Naive thymus-derived CD4-positive, alpha-beta T cell (primary cell): ENCODE measurements around the gene RACGAP1. TPM values are rescaled to one million over a fixed set of nuclear protein-coding genes. Genes with fewer than 3 reads are reported as not detected.

ENCODE experiments used
- ATAC-seq: fragments of 150-1000 bp; cut with Tn5 transposase; 2 replicates; pipeline ENCODE4 v1.10.0; 2021; ENCODE audit warnings: mild to moderate bottlenecking, moderate library complexity
- CTCF ChIA-PET: fragments of 350-600 bp; sonication (Branson Sonifier 250); formaldehyde crosslinking; loops from one replicate; lab custom pipeline; 2021; ENCODE audit warnings: antibody characterized with exemption; lab: Charles Lee
- POLR2A ChIA-PET: fragments of 350-600 bp; sonication (Branson Sonifier 250); formaldehyde crosslinking; loops from one replicate; lab custom pipeline; 2021; ENCODE audit warnings: antibody characterized with exemption, inconsistent platforms; lab: Charles Lee
- DNase-seq, 9 donors: peaks; one replicate each; pipeline versions ENCODE4 v3.0.0 to v3.0.0-alpha.2; 2020 to 2022; ENCODE audit warnings: mixed read lengths in 1 of 9
- H3K27ac ChIP-seq: one replicate; pipeline ENCODE4 v1.7.0; 2013; ENCODE audit warnings: mild to moderate bottlenecking, low read depth, low read length, moderate library complexity
- H3K27me3 ChIP-seq, 2 donors: one replicate each; pipeline ENCODE4 v1.7.0; 2013; ENCODE audit warnings: low read length in 2 of 2, mild to moderate bottlenecking in 2 of 2, moderate library complexity in 2 of 2; ENCODE audit not compliant: control insufficient read depth in 2 of 2, insufficient read depth in 2 of 2
- H3K36me3 ChIP-seq, 3 experiments: 1 replicate in 2 of 3; 2 replicates in 1 of 3; pipeline ENCODE4 v1.7.0; 2013; ENCODE audit warnings: low read length in 3 of 3, mild to moderate bottlenecking in 3 of 3, moderate library complexity in 1 of 3; ENCODE audit not compliant: insufficient read depth in 3 of 3, control insufficient read depth in 2 of 3
- H3K4me1 ChIP-seq, 2 donors: one replicate each; pipeline ENCODE4 v1.7.0; 2013; ENCODE audit warnings: low read length in 2 of 2, mild to moderate bottlenecking in 2 of 2, moderate library complexity in 1 of 2; ENCODE audit not compliant: control insufficient read depth in 2 of 2, insufficient read depth in 2 of 2
- H3K4me3 ChIP-seq: 2 replicates; pipeline ENCODE4 v1.7.0; 2013; ENCODE audit warnings: mild to moderate bottlenecking, low read length
- H3K9me3 ChIP-seq, 3 experiments: 1 replicate in 2 of 3; 2 replicates in 1 of 3; pipeline ENCODE4 v1.7.0; 2013; ENCODE audit warnings: low read length in 3 of 3; ENCODE audit not compliant: control insufficient read depth in 2 of 3
- H3K27ac Mint-ChIP-seq, 9 donors: one replicate each; pipeline ENCODE4 v1.8.0; 2020 to 2022; ENCODE audit warnings: mixed read lengths in 9 of 9, mild to moderate bottlenecking in 8 of 9, moderate library complexity in 5 of 9, inconsistent platforms in 2 of 9
- H3K27me3 Mint-ChIP-seq, 5 donors: one replicate each; pipeline ENCODE4 v1.8.0; 2021 to 2022; ENCODE audit warnings: mixed read lengths in 5 of 5, mild to moderate bottlenecking in 1 of 5
- H3K36me3 Mint-ChIP-seq, 5 donors: one replicate each; pipeline ENCODE4 v1.8.0; 2020 to 2022; ENCODE audit warnings: mixed read lengths in 5 of 5, mild to moderate bottlenecking in 3 of 5, inconsistent platforms in 1 of 5
- H3K4me1 Mint-ChIP-seq, 7 donors: one replicate each; pipeline ENCODE4 v1.8.0; 2020 to 2022; ENCODE audit warnings: mixed read lengths in 7 of 7, mild to moderate bottlenecking in 3 of 7, inconsistent platforms in 1 of 7
- H3K4me3 Mint-ChIP-seq, 10 donors: one replicate each; pipeline ENCODE4 v1.8.0; 2020 to 2022; ENCODE audit warnings: mild to moderate bottlenecking in 10 of 10, mixed read lengths in 10 of 10, moderate library complexity in 6 of 10, inconsistent platforms in 2 of 10
- H3K9me3 Mint-ChIP-seq, 11 donors: one replicate each; pipeline ENCODE4 v1.8.0; 2020 to 2022; ENCODE audit warnings: mixed read lengths in 11 of 11, mild to moderate bottlenecking in 4 of 11, inconsistent platforms in 1 of 11, moderate library complexity in 1 of 11
- intact Hi-C, 2 donors: fragments of 100-400 bp; cut with micrococcal nuclease; formaldehyde crosslinking; loops; one replicate each; pipeline ENCODE4 v1.15.1; 2023
- polyA plus RNA-seq, 2 donors: library from polyadenylated mRNA; unstranded; fragments of 300-500 nt; fragmentation: Illumina TruSeq; gene quantifications; one replicate each; pipeline ENCODE4 v1.2.3, GENCODE V29; 2021
- total RNA-seq, 6 experiments: library from RNA in 5 of 6; stranded (reverse) in 5 of 6; gene quantifications; 1 replicate in 5 of 6; 2 replicates in 1 of 6; pipeline ENCODE4 v1.2.3 and lab custom pipeline; 2021 to 2026

Gene RACGAP1
- total and polyA plus RNA-seq, 7 experiments from 2014 or later = 4.2 to 111 (median 8.6) TPM

DNA sequence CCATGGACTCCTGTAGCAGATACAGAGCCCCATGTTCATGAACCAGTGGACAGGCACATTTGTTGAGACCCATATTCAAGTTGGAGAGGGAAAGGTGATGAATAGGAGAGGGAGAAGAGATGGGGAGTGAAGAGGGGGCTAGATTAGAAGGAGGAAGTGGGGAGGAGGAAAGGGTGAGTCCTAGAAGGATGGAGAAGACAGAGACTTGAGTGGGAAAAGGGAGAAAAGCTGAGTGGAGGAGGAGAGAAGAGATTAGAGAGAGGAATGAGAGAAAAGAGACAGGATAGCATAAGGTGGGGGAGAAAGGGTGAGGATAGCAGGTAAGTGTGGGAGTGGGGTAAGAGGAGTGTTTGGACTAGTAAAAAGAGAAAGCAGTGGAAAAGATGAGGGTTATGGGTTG is 27.2 kb upstream of the RACGAP1 start:
- Mint-ChIP-seq H3K27me3 (peaks cover 58 to 72% (median 59%) of the 10 kb centered on the region in 5 donors), H3K4me3 (no peak overlapping the region), H3K9me3 (peaks cover 0 to 2% (median 0%) of the 10 kb centered on the region in 11 donors), H3K27ac (no peak overlapping the region), H3K36me3 (peaks cover 0 to 2% (median 0%) of the 10 kb centered on the region in 5 donors), H3K4me1 (peaks cover 12 to 25% (median 20%) of the 10 kb centered on the region in 7 donors)
- ATAC-seq = no peak
- peaks cover 7 to 16% of the 10 kb centered on the region in 2 donors for H3K4me1 ChIP-seq
- H3K4me3 ChIP-seq = no peak overlapping the region
- peaks cover 0 to 9% of the 10 kb centered on the region in 2 donors for H3K27me3 ChIP-seq
- no peaks in the 10 kb centered on the region for H3K9me3 ChIP-seq
- intact Hi-C loops = loop anchor here in 1 of 2 donors (10.0 kb wide), 1 partner anchor 208 kb away; the partner anchor contains the start of gene BCDIN3D
- no peak overlapping the region for H3K27ac ChIP-seq
- no peak for DNase-seq
- H3K36me3 ChIP-seq = no peaks in the 10 kb centered on the region
- ChIA-PET CTCF (no interaction called here), POLR2A (no interaction called here)

DNA sequence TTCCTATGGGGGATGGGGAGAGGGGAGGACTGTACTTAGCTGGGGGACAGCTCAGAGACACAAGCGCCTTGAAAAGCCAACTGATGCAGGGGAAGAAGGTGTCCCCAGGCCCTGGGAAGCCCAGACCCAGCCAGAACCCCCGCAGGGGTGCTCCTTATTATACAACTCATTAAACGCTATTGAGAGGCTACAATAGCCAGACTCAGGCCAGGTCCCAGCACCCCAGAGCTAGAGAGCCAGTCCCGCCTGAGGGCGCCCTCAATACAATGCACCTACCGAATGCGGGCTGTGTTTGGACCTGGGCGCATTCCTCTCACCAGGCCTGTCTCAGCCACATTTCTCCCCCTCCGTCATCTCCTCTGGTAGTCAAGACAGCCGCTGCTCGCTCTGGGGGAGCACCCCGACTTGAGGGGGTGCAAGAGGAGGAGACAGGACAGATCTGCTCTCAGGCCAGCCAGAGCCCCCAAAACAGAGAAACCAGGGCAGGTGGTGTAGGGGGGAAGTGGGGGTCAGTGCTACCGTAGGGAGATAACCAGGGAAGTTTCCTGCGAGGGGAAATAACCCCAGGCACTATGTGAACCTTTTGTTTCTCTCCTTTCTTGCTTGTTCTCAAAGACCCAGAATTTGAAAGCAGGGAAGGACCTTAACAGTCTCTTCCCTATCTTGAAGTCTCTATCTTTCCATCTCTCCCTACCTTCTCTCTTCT is 26.0 kb upstream of the RACGAP1 start:
- Histone ChIP-seq H3K4me3 (no peak overlapping the region), H3K9me3 (no peaks in the 10 kb centered on the region), H3K4me1 (peaks cover 0 to 7% of the 10 kb centered on the region in 2 donors), H3K27ac (no peak overlapping the region), H3K36me3 (no peaks in the 10 kb centered on the region), H3K27me3 (peaks cover 0 to 2% of the 10 kb centered on the region in 2 donors)
- ATAC-seq = no peak
- no peak for DNase-seq
- CTCF ChIA-PET = interaction anchor here (1.2 to 1.8 kb wide), 2 partner anchors 12 to 84 kb away, joined by 4 to 5 read pairs; no protein-coding TSS in a partner anchor
- H3K4me3 Mint-ChIP-seq = peak overlapping the region in 2 of 10 donors; percentile 18 to 36
- POLR2A ChIA-PET = no interaction called here
- H3K4me1 Mint-ChIP-seq = peaks cover 7 to 17% (median 11%) of the 10 kb centered on the region in 7 donors
- no peak overlapping the region for H3K27ac Mint-ChIP-seq
- peaks cover 49 to 68% (median 50%) of the 10 kb centered on the region in 5 donors for H3K27me3 Mint-ChIP-seq
- H3K9me3 Mint-ChIP-seq = peaks cover 0 to 2% (median 0%) of the 10 kb centered on the region in 11 donors
- intact Hi-C loops = loop anchor here in 1 of 2 donors (10.0 kb wide), 1 partner anchor 206 kb away; the partner anchor contains the start of gene BCDIN3D
- no peaks in the 10 kb centered on the region for H3K36me3 Mint-ChIP-seq

GRCh38 chr12:50050410-50051098 is 25.3 kb upstream of the RACGAP1 start:
- H3K36me3 ChIP-seq = no peaks in the 10 kb centered on the region
- ATAC-seq = peak; percentile 52
- CTCF ChIA-PET = interaction anchor here (0.7 to 1.8 kb wide), 4 partner anchors 8 to 83 kb away, joined by 4 to 5 read pairs (median 4); no protein-coding TSS in a partner anchor

DNA sequence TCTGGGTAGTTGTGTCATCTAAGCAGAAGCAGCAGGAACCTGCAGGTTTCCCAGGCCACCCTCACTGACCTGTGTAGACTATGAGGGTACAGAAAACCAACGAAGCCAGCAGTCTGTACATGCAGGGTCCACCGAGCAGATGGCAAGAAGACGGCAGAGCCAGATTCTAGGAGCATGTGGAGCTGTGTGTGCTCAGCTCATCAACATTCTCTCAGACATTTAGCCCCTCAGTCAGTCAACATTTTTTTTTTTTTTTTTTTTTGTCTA is 24.8 kb upstream of the RACGAP1 start:
- Histone ChIP-seq H3K4me3 (no peak overlapping the region), H3K9me3 (no peaks in the 10 kb centered on the region), H3K27ac (no peak overlapping the region), H3K27me3 (no peaks in the 10 kb centered on the region), H3K36me3 (no peaks in the 10 kb centered on the region), H3K4me1 (no peaks in the 10 kb centered on the region)
- Mint-ChIP-seq H3K4me3 (peak overlapping the region in 1 of 10 donors; percentile 29), H3K27ac (no peak overlapping the region), H3K36me3 (no peaks in the 10 kb centered on the region), H3K4me1 (peaks cover 0 to 9% (median 3%) of the 10 kb centered on the region in 7 donors), H3K9me3 (no peaks in the 10 kb centered on the region), H3K27me3 (peaks cover 41 to 61% (median 44%) of the 10 kb centered on the region in 5 donors)
- ATAC-seq = no peak
- intact Hi-C loops = loop anchor here in 1 of 2 donors (10.0 kb wide), 1 partner anchor 205 kb away; the partner anchor contains the start of gene BCDIN3D
- no peak for DNase-seq
- CTCF ChIA-PET = interaction anchor here (0.7 to 1.8 kb wide), 4 partner anchors 9 to 83 kb away, joined by 4 to 5 read pairs (median 4); no protein-coding TSS in a partner anchor
- POLR2A ChIA-PET = no interaction called here

More at GRCh38 chr12:50050410-50051098, 25.3 kb upstream of the RACGAP1 start:
- no peak overlapping the region for H3K4me3 ChIP-seq
- Mint-ChIP-seq H3K4me3 (peak overlapping the region in 3 of 10 donors; percentile 29 to 54 (median 36)), H3K9me3 (no peaks in the 10 kb centered on the region), H3K27me3 (peaks cover 42 to 62% (median 44%) of the 10 kb centered on the region in 5 donors), H3K36me3 (no peaks in the 10 kb centered on the region), H3K27ac (no peak overlapping the region), H3K4me1 (peaks cover 0 to 10% (median 4%) of the 10 kb centered on the region in 7 donors)
- H3K4me1 ChIP-seq = peaks cover 0 to under 1% of the 10 kb centered on the region in 2 donors
- POLR2A ChIA-PET = no interaction called here
- no peak for DNase-seq
- no peaks in the 10 kb centered on the region for H3K27me3 ChIP-seq
- intact Hi-C loops = loop anchor here in 1 of 2 donors (10.0 kb wide), 1 partner anchor 206 kb away; the partner anchor contains the start of gene BCDIN3D
- H3K27ac ChIP-seq = no peak overlapping the region
- H3K9me3 ChIP-seq = no peaks in the 10 kb centered on the region

DNA sequence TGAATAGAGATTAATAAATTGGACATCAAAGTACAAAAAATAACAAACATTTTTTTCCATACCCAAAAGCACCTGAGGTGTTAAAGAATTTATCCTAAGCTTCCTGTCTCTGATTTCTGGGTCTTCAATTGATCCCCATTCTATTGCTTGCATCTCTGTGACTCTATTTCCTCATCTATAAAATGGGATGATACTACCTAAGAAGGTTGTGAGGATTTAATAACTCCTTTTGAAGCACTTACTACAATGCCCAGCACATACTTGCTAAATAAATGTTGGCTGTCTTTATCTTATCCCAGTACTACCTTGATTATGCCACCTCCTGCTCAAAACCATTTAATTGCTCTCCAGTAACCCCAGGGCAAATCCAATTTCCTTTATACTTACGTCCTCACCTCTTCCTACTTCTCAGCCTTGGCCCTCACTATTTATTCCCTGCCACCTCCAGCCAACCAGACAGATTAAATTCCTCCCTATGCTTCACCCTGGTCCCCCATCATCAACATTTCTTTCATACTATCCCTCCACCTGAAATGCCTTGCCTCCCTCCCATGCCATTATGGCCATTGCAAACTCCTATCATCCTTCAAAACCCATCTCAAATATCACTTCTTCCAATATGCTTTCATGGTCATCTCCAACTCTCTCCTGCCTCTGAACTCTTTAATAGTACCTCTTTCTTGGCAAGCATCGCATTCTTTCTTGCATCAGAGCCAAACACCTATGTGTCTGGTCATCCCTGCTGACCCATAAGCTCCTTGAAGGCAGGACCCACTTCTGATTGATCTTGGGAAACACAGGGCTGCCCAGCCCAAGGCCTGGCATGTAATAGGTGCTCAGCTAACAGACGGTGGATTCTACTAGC is 24.2 kb upstream of the RACGAP1 start:
- Mint-ChIP-seq H3K27me3 (peaks cover 41 to 61% (median 44%) of the 10 kb centered on the region in 5 donors), H3K36me3 (no peaks in the 10 kb centered on the region), H3K4me1 (peaks cover 0 to 9% (median 3%) of the 10 kb centered on the region in 7 donors), H3K4me3 (peak overlapping the region in 1 of 10 donors; percentile 29), H3K27ac (peak overlapping the region in 1 of 9 donors; percentile 3), H3K9me3 (no peaks in the 10 kb centered on the region)
- H3K27ac ChIP-seq = no peak overlapping the region
- H3K4me3 ChIP-seq = no peak overlapping the region
- DNase-seq (no peak), ATAC-seq (no peak)
- H3K4me1 ChIP-seq = no peaks in the 10 kb centered on the region
- H3K27me3 ChIP-seq = no peaks in the 10 kb centered on the region
- no peaks in the 10 kb centered on the region for H3K9me3 ChIP-seq
- CTCF ChIA-PET = interaction anchor here (1.1 to 1.8 kb wide), 3 partner anchors 9 to 82 kb away, joined by 4 to 5 read pairs (median 5); no protein-coding TSS in a partner anchor
- intact Hi-C loops = loop anchor here in 1 of 2 donors (10.0 kb wide), 1 partner anchor 205 kb away; the partner anchor contains the start of gene BCDIN3D
- POLR2A ChIA-PET = no interaction called here
- no peaks in the 10 kb centered on the region for H3K36me3 ChIP-seq
